Stimulated activated naive CD8-positive, alpha-beta T cell treated with anti-CD3 and anti-CD28 coated beads, Interleukin-15, Interleukin-2, amounts not matched to agents 100 ng/mL and 50 ng/mL, for 24 hours (primary cell): ENCODE data around the gene DCC.

ENCODE experiments used
- H3K27ac Mint-ChIP-seq: one replicate; pipeline ENCODE4 v1.8.0; 2021; ENCODE audit warnings: mild to moderate bottlenecking, mixed read lengths
- H3K27me3 Mint-ChIP-seq: one replicate; pipeline ENCODE4 v1.8.0; 2021; ENCODE audit warnings: mixed read lengths
- H3K36me3 Mint-ChIP-seq: one replicate; pipeline ENCODE4 v1.8.0; 2021; ENCODE audit warnings: low read depth, mixed read lengths
- H3K4me1 Mint-ChIP-seq: one replicate; pipeline ENCODE4 v1.8.0; 2021; ENCODE audit warnings: low read depth, mixed read lengths
- H3K4me3 Mint-ChIP-seq: one replicate; pipeline ENCODE4 v1.8.0; 2021; ENCODE audit warnings: mild to moderate bottlenecking, mixed read lengths
- H3K9me3 Mint-ChIP-seq: one replicate; pipeline ENCODE4 v1.8.0; 2021; ENCODE audit warnings: mixed read lengths

DCC gene

GRCh38 chr18:53165770-53166169, 825.8 kb downstream of the DCC start:
- H3K27me3 Mint-ChIP-seq = no peaks in the 10 kb centered on the region
- H3K4me1 Mint-ChIP-seq = no peaks in the 10 kb centered on the region
- peaks cover 12% of the 10 kb centered on the region for H3K9me3 Mint-ChIP-seq
- H3K36me3 Mint-ChIP-seq = no peaks in the 10 kb centered on the region
- H3K4me3 Mint-ChIP-seq = no peak overlapping the region
- H3K27ac Mint-ChIP-seq = no peak overlapping the region

GRCh38 chr18:53169346-53169745, 829.3 kb downstream of the DCC start:
- no peaks in the 10 kb centered on the region for H3K27me3 Mint-ChIP-seq

GRCh38 chr18:53191634-53192033, 851.6 kb downstream of the DCC start:
- Mint-ChIP-seq H3K27ac (no peak overlapping the region), H3K27me3 (no peaks in the 10 kb centered on the region), H3K4me1 (no peaks in the 10 kb centered on the region), H3K9me3 (peaks cover 6% of the 10 kb centered on the region), H3K4me3 (no peak overlapping the region), H3K36me3 (no peaks in the 10 kb centered on the region)

More at GRCh38 chr18:53169346-53169745, 829.3 kb downstream of the DCC start:
- no peak overlapping the region for H3K4me3 Mint-ChIP-seq
- no peaks in the 10 kb centered on the region for H3K4me1 Mint-ChIP-seq
- H3K36me3 Mint-ChIP-seq = no peaks in the 10 kb centered on the region
- no peak overlapping the region for H3K27ac Mint-ChIP-seq
- H3K9me3 Mint-ChIP-seq = peaks cover 4% of the 10 kb centered on the region

- H3K36me3 Mint-ChIP-seq = no peaks in the 10 kb centered on the region
- H3K27me3 Mint-ChIP-seq = no peaks in the 10 kb centered on the region
- H3K27ac Mint-ChIP-seq = no peak overlapping the region
- no peak overlapping the region for H3K4me3 Mint-ChIP-seq
- no peaks in the 10 kb centered on the region for H3K4me1 Mint-ChIP-seq
- peaks cover 6% of the 10 kb centered on the region for H3K9me3 Mint-ChIP-seq
Observed at GRCh38 chr18:53193870-53194269, 853.9 kb downstream of the DCC start.

- H3K36me3 Mint-ChIP-seq = no peaks in the 10 kb centered on the region
- H3K4me3 Mint-ChIP-seq = no peak overlapping the region
- H3K27me3 Mint-ChIP-seq = no peaks in the 10 kb centered on the region
- H3K9me3 Mint-ChIP-seq = peaks cover 6% of the 10 kb centered on the region
- H3K4me1 Mint-ChIP-seq = no peaks in the 10 kb centered on the region
- H3K27ac Mint-ChIP-seq = no peak overlapping the region
Observed at GRCh38 chr18:53219853-53220252, 879.9 kb downstream of the DCC start.

GRCh38 chr18:53224128-53224778, 884.3 kb downstream of the DCC start:
- no peaks in the 10 kb centered on the region for H3K36me3 Mint-ChIP-seq
- no peaks in the 10 kb centered on the region for H3K4me1 Mint-ChIP-seq
- H3K27me3 Mint-ChIP-seq = no peaks in the 10 kb centered on the region
- no peaks in the 10 kb centered on the region for H3K9me3 Mint-ChIP-seq
- no peak overlapping the region for H3K27ac Mint-ChIP-seq
- H3K4me3 Mint-ChIP-seq = no peak overlapping the region

- H3K27ac Mint-ChIP-seq = no peak overlapping the region
- H3K36me3 Mint-ChIP-seq = no peaks in the 10 kb centered on the region
- H3K4me3 Mint-ChIP-seq = no peak overlapping the region
Observed at GRCh38 chr18:53225567-53226325, 885.7 kb downstream of the DCC start.

GRCh38 chr18:53234610-53235009, 894.6 kb downstream of the DCC start:
- Mint-ChIP-seq H3K4me3 (no peak overlapping the region), H3K27ac (no peak overlapping the region), H3K9me3 (peaks cover 7% of the 10 kb centered on the region), H3K27me3 (no peaks in the 10 kb centered on the region), H3K4me1 (no peaks in the 10 kb centered on the region), H3K36me3 (no peaks in the 10 kb centered on the region)

More at GRCh38 chr18:53225567-53226325, 885.7 kb downstream of the DCC start:
- H3K27me3 Mint-ChIP-seq = no peaks in the 10 kb centered on the region
- H3K4me1 Mint-ChIP-seq = no peaks in the 10 kb centered on the region
- H3K9me3 Mint-ChIP-seq = no peaks in the 10 kb centered on the region

GRCh38 chr18:53241161-53241560, 901.2 kb downstream of the DCC start:
- Mint-ChIP-seq H3K4me3 (no peak overlapping the region), H3K4me1 (no peaks in the 10 kb centered on the region), H3K36me3 (no peaks in the 10 kb centered on the region), H3K9me3 (no peaks in the 10 kb centered on the region), H3K27ac (no peak overlapping the region), H3K27me3 (no peaks in the 10 kb centered on the region)

GRCh38 chr18:53253789-53254188, 913.8 kb downstream of the DCC start:
- no peaks in the 10 kb centered on the region for H3K4me1 Mint-ChIP-seq
- H3K27ac Mint-ChIP-seq = no peak overlapping the region
- no peaks in the 10 kb centered on the region for H3K27me3 Mint-ChIP-seq
- H3K36me3 Mint-ChIP-seq = no peaks in the 10 kb centered on the region
- peaks cover 9% of the 10 kb centered on the region for H3K9me3 Mint-ChIP-seq
- no peak overlapping the region for H3K4me3 Mint-ChIP-seq

GRCh38 chr18:53254265-53254664, 914.3 kb downstream of the DCC start:
- H3K27ac Mint-ChIP-seq = no peak overlapping the region
- peaks cover 9% of the 10 kb centered on the region for H3K9me3 Mint-ChIP-seq
- H3K4me3 Mint-ChIP-seq = no peak overlapping the region
- H3K27me3 Mint-ChIP-seq = no peaks in the 10 kb centered on the region
- no peaks in the 10 kb centered on the region for H3K36me3 Mint-ChIP-seq
- no peaks in the 10 kb centered on the region for H3K4me1 Mint-ChIP-seq

- Mint-ChIP-seq H3K4me1 (no peaks in the 10 kb centered on the region), H3K9me3 (peaks cover 8% of the 10 kb centered on the region), H3K27ac (no peak overlapping the region), H3K27me3 (no peaks in the 10 kb centered on the region), H3K4me3 (no peak overlapping the region), H3K36me3 (no peaks in the 10 kb centered on the region)
Observed at GRCh38 chr18:53261241-53261640, 921.2 kb downstream of the DCC start.

GRCh38 chr18:53266850-53267249, 926.9 kb downstream of the DCC start:
- no peaks in the 10 kb centered on the region for H3K4me1 Mint-ChIP-seq
- no peaks in the 10 kb centered on the region for H3K27me3 Mint-ChIP-seq
- H3K36me3 Mint-ChIP-seq = no peaks in the 10 kb centered on the region
- H3K27ac Mint-ChIP-seq = no peak overlapping the region
- H3K4me3 Mint-ChIP-seq = no peak overlapping the region
- peaks cover 11% of the 10 kb centered on the region for H3K9me3 Mint-ChIP-seq

GRCh38 chr18:53268455-53268854, 928.5 kb downstream of the DCC start:
- no peaks in the 10 kb centered on the region for H3K4me1 Mint-ChIP-seq
- H3K27me3 Mint-ChIP-seq = no peaks in the 10 kb centered on the region
- H3K9me3 Mint-ChIP-seq = peaks cover 10% of the 10 kb centered on the region
- H3K4me3 Mint-ChIP-seq = no peak overlapping the region
- no peak overlapping the region for H3K27ac Mint-ChIP-seq
- H3K36me3 Mint-ChIP-seq = no peaks in the 10 kb centered on the region

- Mint-ChIP-seq H3K4me3 (no peak overlapping the region), H3K36me3 (no peaks in the 10 kb centered on the region), H3K27me3 (no peaks in the 10 kb centered on the region), H3K9me3 (peaks cover 13% of the 10 kb centered on the region), H3K4me1 (no peaks in the 10 kb centered on the region), H3K27ac (no peak overlapping the region)
Observed at GRCh38 chr18:53281406-53281805, 941.4 kb downstream of the DCC start.

GRCh38 chr18:53283708-53284107, 943.7 kb downstream of the DCC start:
- Mint-ChIP-seq H3K27me3 (no peaks in the 10 kb centered on the region), H3K4me1 (no peaks in the 10 kb centered on the region), H3K9me3 (peaks cover 18% of the 10 kb centered on the region), H3K4me3 (no peak overlapping the region), H3K36me3 (no peaks in the 10 kb centered on the region), H3K27ac (no peak overlapping the region)
